Measurements from ENCODE around the gene STXBP1.

The STXBP1 gene

DNA sequence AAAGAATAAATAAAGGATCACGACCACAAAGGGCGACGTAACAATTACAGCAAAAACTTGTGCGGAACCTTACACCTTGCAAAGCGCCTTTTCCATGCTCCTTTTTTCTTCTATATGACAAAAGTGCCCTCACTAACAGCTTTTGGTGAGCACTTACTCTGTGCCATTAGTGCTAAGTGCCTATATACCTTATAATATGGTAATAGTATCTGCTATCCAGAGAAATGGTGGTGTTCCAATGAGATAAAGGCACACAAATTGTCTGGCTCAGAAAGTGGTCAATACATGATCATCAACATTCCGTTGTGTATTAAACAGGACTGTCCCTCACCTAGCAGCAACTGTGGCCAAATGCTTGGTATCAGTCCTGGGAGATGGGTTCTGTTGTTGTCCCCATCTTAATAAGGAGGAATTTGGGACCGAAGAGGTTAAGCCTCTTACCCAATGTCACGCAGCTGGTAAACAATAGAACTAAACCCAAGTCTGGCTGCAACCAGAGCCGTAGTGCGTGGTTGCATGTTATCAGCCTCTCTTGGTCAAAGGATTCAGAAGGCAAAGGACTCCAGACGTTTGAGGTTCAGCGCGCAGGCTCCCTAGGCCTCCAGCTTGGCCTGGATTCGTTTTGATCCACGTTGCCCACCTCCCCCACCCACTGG is 123.6 kb downstream of the STXBP1 start:
- no peak for DNase-seq (ENCODE audit: low spot score)

DNA sequence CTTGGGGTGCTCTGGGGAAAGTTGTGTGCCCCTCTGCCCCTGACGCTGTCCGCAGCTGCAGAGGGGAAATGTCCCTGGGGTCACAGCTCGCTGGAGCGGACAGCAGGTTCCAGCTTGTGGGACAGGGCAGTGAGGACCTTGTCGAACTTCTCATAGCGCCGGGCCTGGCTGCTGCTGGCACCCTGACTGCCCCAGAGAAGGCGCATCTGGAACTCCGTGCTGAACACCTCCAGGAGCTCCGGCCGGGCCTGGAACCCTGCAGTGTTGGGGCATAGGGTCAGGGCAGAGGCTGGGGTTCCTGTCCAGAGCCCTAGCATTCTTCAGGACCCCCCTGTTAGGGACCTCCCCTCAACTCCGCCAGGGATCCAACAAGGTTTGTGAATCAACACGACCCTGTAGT is 126.6 kb downstream of the STXBP1 start:
- DNase-seq (ENCODE audit: low spot score) = no peak

DNA sequence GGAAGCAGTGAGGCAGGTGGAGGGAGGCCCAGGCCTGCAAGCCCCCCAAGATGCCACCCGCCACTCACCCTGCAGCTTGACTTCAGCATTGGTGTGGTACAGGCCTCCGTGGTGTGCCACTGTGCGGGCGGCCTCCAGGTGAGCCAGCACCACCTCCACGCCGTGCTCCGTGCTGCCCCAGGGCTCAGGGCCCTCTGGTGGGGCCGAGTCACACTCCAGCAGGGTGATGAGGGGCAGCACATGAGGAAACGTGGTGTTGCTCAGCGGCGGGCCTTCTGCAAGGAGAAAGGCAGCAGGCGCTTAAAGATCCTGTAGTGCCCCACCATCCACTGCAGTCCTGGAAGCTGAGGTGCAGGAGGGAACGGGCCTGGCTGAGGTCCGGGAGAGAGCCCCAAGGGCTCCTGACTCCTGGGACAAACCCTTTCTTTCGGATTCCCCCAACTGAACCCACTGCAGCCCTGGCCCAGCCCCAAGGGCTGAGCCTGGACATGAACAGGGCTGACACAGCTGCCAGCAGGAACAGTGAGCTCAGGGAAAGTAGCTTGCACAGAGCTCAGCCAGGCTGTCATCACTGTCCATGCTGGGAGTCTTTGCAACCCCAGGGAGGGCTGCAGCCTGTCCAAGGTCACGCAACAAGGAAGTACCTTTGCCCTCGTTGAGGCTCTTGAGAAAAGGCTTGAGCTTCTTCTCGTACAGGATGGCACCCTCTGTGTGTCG is 127.7 kb downstream of the STXBP1 start:
- no peak for DNase-seq (ENCODE audit: low spot score)

DNA sequence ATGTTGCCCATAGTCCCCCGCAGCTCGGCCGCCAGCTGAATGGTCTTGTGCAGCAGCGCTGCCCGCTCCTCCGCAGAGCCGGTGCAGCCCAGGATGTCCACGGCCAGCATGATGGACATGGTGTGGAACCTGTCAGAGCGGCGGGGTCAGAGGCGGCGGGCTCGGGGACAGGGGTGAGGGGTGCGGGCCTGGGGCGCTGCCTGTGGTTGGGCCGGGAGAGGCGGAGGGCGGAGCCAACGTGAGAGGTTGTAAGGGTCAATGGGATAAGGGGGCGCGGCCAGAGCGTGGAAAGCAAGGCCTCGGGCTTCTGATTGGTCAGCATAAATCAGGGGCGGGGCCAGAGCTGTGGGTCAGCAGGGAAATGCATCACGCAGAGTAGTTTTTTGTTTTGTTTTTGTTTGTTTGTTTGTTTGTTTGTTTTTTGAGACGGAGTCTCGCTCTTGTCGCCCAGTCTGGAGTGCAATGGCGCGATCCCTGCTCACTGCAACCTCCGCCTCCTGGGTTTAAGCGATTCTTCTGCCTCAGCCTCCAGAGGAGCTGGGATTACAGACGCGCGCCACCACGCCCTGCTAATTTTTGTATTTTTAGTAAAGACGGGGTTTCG is 129.9 kb downstream of the STXBP1 start:
- DNase-seq (ENCODE audit: low spot score) = no peak
